Measurements from ENCODE around the gene FRMD4A. TPM values are rescaled to one million over a fixed set of nuclear protein-coding genes. Genes with fewer than 3 reads are reported as not detected.

FRMD4A gene
- total RNA-seq, 2 donors from 2014 or later, result 18.9 to 46.1 TPM

DNA sequence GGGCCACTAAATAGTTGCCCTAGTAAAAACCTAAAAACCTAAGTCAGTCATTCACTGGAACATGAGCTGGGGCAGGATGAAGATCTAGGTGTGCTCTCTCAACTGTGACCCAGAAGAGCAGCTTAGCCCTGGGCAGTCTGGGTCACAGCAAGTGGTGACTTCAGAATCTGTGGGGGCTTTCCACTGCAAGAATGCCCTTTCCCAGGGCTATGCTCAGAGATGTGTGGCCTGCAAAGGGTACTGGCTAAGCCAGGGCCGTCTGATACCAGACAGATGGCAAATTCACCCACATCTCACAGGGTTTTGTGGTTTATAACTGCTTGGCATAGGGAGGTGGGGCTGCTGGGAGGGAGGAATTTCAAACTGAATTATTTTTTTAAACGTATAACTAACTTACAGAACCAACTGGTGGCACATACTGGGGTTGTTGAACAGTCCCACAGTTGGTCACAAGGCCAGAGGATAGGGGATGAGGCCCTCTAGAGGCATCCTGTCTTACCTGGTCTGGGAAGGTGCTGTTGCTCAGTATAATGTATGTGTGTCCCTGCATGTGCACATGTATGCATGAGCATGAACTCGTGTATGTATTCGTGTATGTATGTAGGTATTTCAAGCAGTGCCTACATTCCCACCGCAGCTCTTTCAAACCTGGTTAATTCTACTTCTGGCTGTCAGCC is 680.7 kb downstream of the FRMD4A start:
- no peak for ATAC-seq
- intact Hi-C loops (cut with DNase I), result no loop called here
- H3K4me3 ChIP-seq, result no peak overlapping the region
- peaks cover 5 to 28% of the 10 kb centered on the region in 2 donors for H3K36me3 ChIP-seq (replicated peaks in 1 of 2; ENCODE audit: insufficient read depth in 1 of 2, low read depth in 2 of 2)
- no peaks in the 10 kb centered on the region for H3K4me1 ChIP-seq
- H3K9me3 ChIP-seq, result no peaks in the 10 kb centered on the region
- no peak for DNase-seq
- no peak for TF ChIP-seq POLR2A (IDR thresholded peaks at IDR 0.05)
- TF ChIP-seq, protein P1, sequence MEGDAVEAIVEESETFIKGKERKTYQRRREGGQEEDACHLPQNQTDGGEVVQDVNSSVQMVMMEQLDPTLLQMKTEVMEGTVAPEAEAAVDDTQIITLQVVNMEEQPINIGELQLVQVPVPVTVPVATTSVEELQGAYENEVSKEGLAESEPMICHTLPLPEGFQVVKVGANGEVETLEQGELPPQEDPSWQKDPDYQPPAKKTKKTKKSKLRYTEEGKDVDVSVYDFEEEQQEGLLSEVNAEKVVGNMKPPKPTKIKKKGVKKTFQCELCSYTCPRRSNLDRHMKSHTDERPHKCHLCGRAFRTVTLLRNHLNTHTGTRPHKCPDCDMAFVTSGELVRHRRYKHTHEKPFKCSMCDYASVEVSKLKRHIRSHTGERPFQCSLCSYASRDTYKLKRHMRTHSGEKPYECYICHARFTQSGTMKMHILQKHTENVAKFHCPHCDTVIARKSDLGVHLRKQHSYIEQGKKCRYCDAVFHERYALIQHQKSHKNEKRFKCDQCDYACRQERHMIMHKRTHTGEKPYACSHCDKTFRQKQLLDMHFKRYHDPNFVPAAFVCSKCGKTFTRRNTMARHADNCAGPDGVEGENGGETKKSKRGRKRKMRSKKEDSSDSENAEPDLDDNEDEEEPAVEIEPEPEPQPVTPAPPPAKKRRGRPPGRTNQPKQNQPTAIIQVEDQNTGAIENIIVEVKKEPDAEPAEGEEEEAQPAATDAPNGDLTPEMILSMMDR (IDR thresholded peaks at IDR 0.05), result no peak
- H3K27ac ChIP-seq, result no peak overlapping the region
- H3K27me3 ChIP-seq, result no peaks in the 10 kb centered on the region
- WGBS, 2 donors, result 55 to 60% methylated on average over 5 of the region's 5 CpGs

DNA sequence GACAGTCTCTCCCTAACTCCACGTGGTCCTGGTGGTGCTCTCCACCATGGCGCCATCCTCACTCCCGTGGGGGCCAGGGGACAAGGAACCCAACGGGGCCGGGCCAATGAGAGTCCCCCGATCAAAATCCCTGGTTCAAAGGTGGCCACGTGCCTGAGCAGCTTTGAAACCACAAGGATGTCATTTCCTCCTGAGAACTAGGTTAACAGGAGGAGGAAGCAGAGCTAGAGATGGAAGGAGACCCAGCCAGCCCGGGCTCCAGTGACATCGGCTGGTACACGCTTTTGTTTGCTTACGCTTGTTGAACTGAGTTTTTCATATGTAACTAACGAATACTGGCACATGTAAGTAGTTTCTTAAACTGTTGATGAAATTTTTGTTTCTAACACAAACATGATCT is 682.3 kb downstream of the FRMD4A start:
- WGBS, 2 donors, result 85 to 88% methylated on average over 12 of the region's 12 CpGs
- intact Hi-C loops (cut with DNase I), result no loop called here
- TF ChIP-seq, protein P1 (IDR thresholded peaks at IDR 0.05), result no peak
- no peak for TF ChIP-seq POLR2A (IDR thresholded peaks at IDR 0.05)
- Histone ChIP-seq H3K9me3 (no peaks in the 10 kb centered on the region), H3K4me1 (no peaks in the 10 kb centered on the region), H3K27me3 (no peaks in the 10 kb centered on the region), H3K4me3 (no peak overlapping the region), H3K27ac (no peak overlapping the region), H3K36me3 (replicated peaks in 1 of 2; ENCODE audit: insufficient read depth in 1 of 2, low read depth in 2 of 2) (peaks cover 5 to 17% of the 10 kb centered on the region in 2 donors)
- no peak for ATAC-seq
- DNase-seq, result no peak

DNA sequence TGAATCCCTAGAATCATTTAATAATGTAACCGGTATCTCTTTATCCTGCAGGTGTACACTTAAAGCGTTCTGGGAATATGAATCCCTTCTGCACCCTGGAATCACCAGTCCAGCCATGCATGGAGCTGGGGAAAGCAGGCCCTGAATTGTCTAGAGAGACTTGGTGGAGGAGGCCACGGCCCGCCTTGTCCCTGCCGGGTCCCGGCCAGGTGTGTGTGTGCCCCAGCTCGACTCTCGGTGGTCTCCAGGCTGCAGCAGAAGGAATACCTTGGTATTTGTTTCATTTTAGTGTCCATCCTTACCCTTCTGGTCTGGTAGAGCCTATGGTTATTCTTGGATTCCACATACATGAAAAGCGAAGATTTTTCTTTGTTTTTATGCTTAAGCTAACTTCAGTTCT is 685.9 kb downstream of the FRMD4A start:
- no peak overlapping the region for H3K27ac ChIP-seq
- intact Hi-C loops (cut with DNase I), result no loop called here
- H3K9me3 ChIP-seq, result no peaks in the 10 kb centered on the region
- TF ChIP-seq, protein P1 (IDR thresholded peaks at IDR 0.05), result no peak
- TF ChIP-seq POLR2A (IDR thresholded peaks at IDR 0.05), result no peak
- no peaks in the 10 kb centered on the region for H3K4me1 ChIP-seq
- WGBS, 2 donors, result 91 to 95% methylated on average over 9 of the region's 9 CpGs
- H3K36me3 ChIP-seq (replicated peaks in 1 of 2; ENCODE audit: insufficient read depth in 1 of 2, low read depth in 2 of 2), result peaks cover 5 to 12% of the 10 kb centered on the region in 2 donors
- H3K4me3 ChIP-seq, result no peak overlapping the region
- H3K27me3 ChIP-seq, result no peaks in the 10 kb centered on the region
- DNase-seq (no peak), ATAC-seq (no peak)

DNA sequence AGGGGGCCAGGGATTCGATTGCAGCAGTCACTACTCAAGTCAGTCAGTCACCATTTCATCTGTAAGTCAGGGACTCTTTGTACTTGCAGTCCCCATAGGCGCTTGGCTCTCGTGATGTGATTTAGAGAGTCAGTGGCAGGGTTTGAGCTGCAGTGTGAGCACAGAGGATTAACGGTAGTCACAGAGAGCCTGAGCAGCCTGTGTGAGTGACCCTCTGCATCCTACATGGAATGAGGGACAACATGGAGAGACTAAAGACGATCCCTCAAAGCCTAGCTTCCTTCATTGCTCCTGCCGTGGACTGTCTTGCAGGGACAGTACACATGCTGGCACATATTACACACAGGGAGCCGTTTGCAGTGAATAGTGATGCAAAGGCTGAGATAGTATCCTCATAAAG is 687.7 kb downstream of the FRMD4A start:
- peaks cover 5 to 12% of the 10 kb centered on the region in 2 donors for H3K36me3 ChIP-seq (replicated peaks in 1 of 2; ENCODE audit: insufficient read depth in 1 of 2, low read depth in 2 of 2)
- ATAC-seq, result no peak
- no peaks in the 10 kb centered on the region for H3K4me1 ChIP-seq
- no peaks in the 10 kb centered on the region for H3K27me3 ChIP-seq
- intact Hi-C loops (cut with DNase I), result no loop called here
- H3K4me3 ChIP-seq, result no peak overlapping the region
- H3K9me3 ChIP-seq, result no peaks in the 10 kb centered on the region
- TF ChIP-seq, protein P1 (IDR thresholded peaks at IDR 0.05), result no peak
- no peak for TF ChIP-seq POLR2A (IDR thresholded peaks at IDR 0.05)
- H3K27ac ChIP-seq, result no peak overlapping the region
- no peak for DNase-seq
- 88 to 96% methylated on average over 7 of the region's 7 CpGs for WGBS, 2 donors

DNA sequence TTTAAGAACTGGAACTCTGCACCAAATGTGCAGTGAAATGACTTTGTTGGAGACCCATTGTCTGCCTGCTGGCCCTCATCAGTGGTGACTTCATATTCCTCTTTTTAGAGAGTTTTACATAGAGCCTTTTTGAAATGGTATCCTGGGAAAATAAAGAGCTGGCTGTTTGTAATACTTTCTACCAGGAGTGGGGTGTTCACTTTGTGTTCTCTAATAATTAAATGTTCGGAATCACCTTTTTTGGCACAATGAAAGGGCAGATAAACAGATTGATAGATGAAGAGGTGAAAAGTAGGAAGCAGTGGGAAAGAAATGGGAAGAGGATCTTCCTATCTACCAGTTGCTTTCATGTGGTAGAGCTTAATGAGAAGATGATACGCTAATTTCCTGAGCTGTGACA is 688.4 kb downstream of the FRMD4A start:
- Histone ChIP-seq H3K27me3 (no peaks in the 10 kb centered on the region), H3K27ac (no peak overlapping the region), H3K36me3 (replicated peaks in 1 of 2; ENCODE audit: insufficient read depth in 1 of 2, low read depth in 2 of 2) (peaks cover 5 to 11% of the 10 kb centered on the region in 2 donors), H3K4me3 (no peak overlapping the region), H3K9me3 (no peaks in the 10 kb centered on the region), H3K4me1 (peaks cover 7% of the 10 kb centered on the region)
- no peak for TF ChIP-seq POLR2A (IDR thresholded peaks at IDR 0.05)
- TF ChIP-seq, protein P1 (IDR thresholded peaks at IDR 0.05), result no peak
- ATAC-seq, result no peak
- intact Hi-C loops (cut with DNase I), result no loop called here
- WGBS, 2 donors, result 96 to 98% methylated on average over 2 of the region's 2 CpGs
- DNase-seq, result no peak
